GM11168 (cell line): Measurements from ENCODE around the gene FBXL2.

ENCODE experiments used
- in situ Hi-C: fragments of 300-500 bp; cut with MboI; formaldehyde crosslinking; loops from one replicate; pipeline ENCODE4 v1.12.0; 2022; ENCODE audit warnings: low sequenced_read_pairs; ENCODE audit not compliant: unreplicated experiment

FBXL2 gene

GRCh38 chr3:33277193-33277882, at the start of gene FBXL2:
Gene FBXL2 (plus strand): TSS chr3:33277442. CDS start chr3:33277513, 71 bp downstream.
- in situ Hi-C loops = no loop called here

GRCh38 chr3:33229066-33229465, 48.2 kb upstream of the FBXL2 start:
- in situ Hi-C loops = no loop called here

- in situ Hi-C loops = no loop called here
These were observed 47.3 kb upstream of the FBXL2 start for GRCh38 chr3:33229947-33230346.

DNA sequence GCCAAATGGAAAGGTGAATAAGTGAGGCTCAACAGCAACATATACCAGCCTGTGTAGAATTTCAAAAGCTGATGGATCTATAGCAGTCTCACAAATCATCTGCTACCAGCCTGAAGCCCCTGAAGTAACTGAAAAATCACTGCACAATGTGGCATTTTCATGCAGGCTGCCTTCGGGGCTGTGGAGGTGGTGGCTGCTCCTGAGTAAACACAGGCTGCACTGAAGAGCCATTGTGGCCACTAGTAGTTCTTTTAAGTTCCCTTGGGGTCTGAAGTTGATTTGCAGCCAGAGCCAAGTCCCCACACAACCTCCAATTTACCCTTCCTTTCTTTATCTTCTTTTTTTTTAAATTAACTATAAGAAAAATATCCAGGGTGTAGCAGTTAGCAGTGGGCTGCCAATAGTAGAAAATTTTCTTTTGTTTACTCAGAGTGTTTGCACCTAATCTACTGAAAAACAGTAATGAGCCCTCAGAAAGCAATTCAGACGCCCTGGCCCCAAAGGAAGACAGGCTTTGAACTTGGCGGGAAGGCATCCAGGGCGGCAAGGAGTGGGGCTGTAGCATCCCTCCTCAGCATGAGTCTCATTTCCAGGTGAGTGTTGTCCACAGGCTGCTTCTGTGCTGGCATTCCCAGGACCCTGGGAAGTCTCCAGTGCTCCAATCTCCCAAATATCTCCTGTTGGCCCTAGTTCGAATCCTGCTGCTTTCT, 45.3 kb upstream of the FBXL2 start:
- in situ Hi-C loops = no loop called here

DNA sequence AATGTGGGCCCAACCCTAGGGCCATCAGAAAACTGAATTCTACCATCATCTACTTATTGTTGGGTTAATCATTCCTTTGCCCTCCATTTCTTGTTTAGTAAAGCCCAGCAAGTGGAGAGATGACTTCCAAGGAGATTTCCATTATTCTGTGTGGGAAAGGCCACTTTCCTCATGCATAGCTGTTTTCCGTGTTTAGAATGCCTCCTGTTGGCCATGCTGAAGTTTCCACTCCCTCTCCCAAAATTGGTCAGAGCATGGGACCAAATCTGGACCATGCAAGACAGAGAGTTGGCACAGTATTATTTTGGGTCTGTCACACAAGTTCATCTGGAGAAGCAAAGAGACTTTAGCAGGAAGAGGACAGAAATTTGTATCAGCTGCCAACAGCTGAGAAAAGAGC, 43.4 kb upstream of the FBXL2 start:
- in situ Hi-C loops = no loop called here

DNA sequence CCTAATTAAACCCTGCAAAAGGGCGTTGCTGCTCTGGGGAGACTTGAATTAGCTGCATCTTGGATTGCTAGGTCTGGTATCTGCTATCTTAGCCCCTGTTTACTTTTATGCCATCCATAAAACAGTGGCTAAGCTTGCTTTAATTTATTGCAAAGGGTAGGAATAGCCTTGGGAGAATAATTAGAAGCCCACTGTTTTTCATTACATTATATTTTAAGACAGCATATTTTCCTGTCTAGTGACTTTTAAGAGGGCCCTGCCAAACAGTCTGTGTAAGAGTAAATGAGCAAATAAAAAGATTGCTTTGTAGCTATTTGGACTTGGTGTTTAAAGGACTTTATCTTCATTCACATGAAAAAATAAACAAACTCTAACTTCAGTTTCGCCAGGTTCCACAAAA, 41.2 kb upstream of the FBXL2 start:
- in situ Hi-C loops = no loop called here

GRCh38 chr3:33237439-33237838, 39.8 kb upstream of the FBXL2 start:
- in situ Hi-C loops = no loop called here

GRCh38 chr3:33238923-33239322, 38.3 kb upstream of the FBXL2 start:
- in situ Hi-C loops = no loop called here

- in situ Hi-C loops = no loop called here
These were observed 37.0 kb upstream of the FBXL2 start for GRCh38 chr3:33240261-33240660.

- in situ Hi-C loops = no loop called here
These were observed 30.5 kb upstream of the FBXL2 start for GRCh38 chr3:33246786-33247185.

GRCh38 chr3:33250712-33251111, 26.5 kb upstream of the FBXL2 start:
- in situ Hi-C loops = no loop called here

- in situ Hi-C loops = no loop called here
These were observed 21.0 kb upstream of the FBXL2 start for GRCh38 chr3:33256249-33256648.

- in situ Hi-C loops = no loop called here
These were observed 17.1 kb upstream of the FBXL2 start for GRCh38 chr3:33260104-33260503.

DNA sequence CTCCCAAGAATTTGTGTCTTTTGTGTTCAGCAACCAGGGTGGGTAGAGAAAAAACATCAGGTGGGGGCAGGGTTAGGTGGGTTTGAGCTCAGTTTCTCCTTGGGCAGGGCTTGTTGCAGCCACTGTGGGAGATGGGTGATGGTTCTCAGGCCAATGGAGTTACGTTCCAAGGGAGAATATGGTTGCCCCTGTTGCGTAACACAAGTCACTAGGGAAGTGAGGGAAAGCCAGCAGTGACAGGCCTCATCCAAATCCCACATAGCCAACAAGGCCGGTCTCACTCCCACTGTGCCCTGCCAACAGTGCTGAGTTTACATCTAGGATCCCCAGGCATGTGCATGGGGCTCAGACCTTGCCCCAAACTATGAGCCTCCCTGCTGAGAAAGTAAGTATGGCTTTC, 7.9 kb upstream of the FBXL2 start:
- in situ Hi-C loops = no loop called here

DNA sequence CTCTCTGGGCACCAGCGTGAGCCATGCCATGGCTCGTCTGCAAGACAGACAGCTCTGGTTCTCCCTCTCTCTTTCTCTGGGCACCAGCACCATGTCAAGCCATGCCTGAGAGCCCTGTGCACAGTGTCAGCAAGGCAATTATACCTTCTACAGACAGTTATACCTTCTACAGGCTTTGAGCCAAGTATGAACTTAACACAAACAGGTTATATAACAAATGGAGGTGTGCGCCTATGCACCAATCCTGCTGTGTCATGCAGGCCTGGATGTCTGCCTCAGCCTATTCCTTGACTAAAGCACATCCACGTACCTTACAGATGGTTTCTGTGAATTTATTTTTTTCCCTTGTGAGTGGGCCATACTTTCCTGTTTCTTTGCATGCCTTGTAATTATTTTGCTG, 5.9 kb upstream of the FBXL2 start:
- in situ Hi-C loops = no loop called here

DNA sequence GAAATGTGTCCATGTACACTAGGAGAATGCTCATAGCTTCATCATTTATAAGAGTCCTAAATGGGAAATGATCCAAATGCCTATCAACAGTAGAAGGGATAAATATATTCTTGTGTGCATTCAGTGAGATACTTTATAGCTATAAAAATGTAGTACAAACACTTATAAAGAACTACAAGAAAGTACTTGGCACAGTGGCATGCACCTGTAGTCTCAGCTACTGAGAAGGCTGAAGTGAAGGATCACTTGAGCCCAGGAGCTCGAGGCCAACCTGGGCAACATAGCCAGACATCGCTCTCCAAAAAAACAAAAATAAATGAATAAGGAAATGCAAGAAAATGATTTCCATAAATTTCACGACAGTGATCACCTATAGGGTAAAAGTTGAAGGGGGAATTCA, 3.6 kb upstream of the FBXL2 start:
- in situ Hi-C loops = no loop called here

- in situ Hi-C loops = no loop called here
These were observed 921 bp downstream of the FBXL2 start for GRCh38 chr3:33278163-33278562.

- in situ Hi-C loops = no loop called here
These were observed 10.5 kb downstream of the FBXL2 start for GRCh38 chr3:33287672-33288282.

- in situ Hi-C loops = no loop called here
These were observed 22.3 kb downstream of the FBXL2 start for GRCh38 chr3:33299395-33300081.

GRCh38 chr3:33312361-33312760, 35.1 kb downstream of the FBXL2 start:
- in situ Hi-C loops = no loop called here

DNA sequence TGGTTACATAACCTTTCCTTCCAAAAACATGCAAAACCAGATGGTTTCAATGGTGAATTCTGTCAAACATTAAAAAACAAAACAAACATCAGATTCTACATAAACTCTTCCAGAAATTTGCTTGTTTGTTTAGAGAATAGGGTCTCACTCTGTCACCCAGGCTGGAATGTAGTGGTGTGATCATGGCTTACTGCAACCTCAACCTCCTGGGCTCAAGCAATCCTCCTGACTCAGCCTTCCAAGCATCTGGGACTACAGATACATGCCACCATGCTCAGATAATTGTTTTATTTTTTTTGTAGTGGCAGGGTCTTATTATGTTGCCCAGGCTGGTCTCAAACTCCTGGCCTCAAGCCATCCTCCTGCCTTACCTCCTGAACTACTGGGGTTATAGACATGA, 36.1 kb downstream of the FBXL2 start:
- in situ Hi-C loops = no loop called here
